Lower leg skin (tissue), 4 donors: ENCODE results near the gene CDH15. TPM values are rescaled to one million over a fixed set of nuclear protein-coding genes. Genes with fewer than 3 reads are reported as not detected.

Source experiments
- DNase-seq, 2 donors: peaks; one replicate each; pipeline ENCODE4 v3.0.0-alpha.2; 2019; ENCODE audit warnings: low spot score in 2 of 2
- H3K4me3 ChIP-seq: fragments of 200-600 bp; sonication (generic); 2 replicates; pipeline ENCODE4 v1.5.1; 2017; ENCODE audit warnings: mild to moderate bottlenecking, low read depth; ENCODE audit not compliant: poor library complexity, severe bottlenecking
- POLR2A ChIP-seq, 2 donors: fragments of 450-650 bp; IDR thresholded peaks; one replicate each; pipeline ENCODE4 v1.6.1; 2016 to 2017; ENCODE audit warnings: antibody characterized with exemption in 2 of 2, mild to moderate bottlenecking in 1 of 2, moderate library complexity in 1 of 2
- WGBS, 2 donors: methylation state at CpG; one replicate each; pipeline ENCODE4 v1.1.5; 2018; 5-methylcytosine and 5-hydroxymethylcytosine counted together
- intact Hi-C: fragments of 100-400 bp; cut with DNase I; formaldehyde crosslinking; loops from one replicate; pipeline ENCODE4 v1.15.0; 2023; ENCODE audit warnings: low total_unique reads
- total RNA-seq, 4 donors: library from RNA; depleted of rRNA; stranded (reverse); fragments of >200 nt; gene quantifications; one replicate each; pipeline ENCODE4 v1.1.0, GENCODE V29; 2016
- TF ChIP-seq, protein P1 (sequence below), 3 donors: fragments of 450-650 bp; IDR thresholded peaks; one replicate each; pipeline ENCODE4 v1.5.1; 2016; ENCODE audit warnings: antibody characterized with exemption in 3 of 3, mild to moderate bottlenecking in 3 of 3, moderate library complexity in 2 of 3

Gene CDH15, protein sequence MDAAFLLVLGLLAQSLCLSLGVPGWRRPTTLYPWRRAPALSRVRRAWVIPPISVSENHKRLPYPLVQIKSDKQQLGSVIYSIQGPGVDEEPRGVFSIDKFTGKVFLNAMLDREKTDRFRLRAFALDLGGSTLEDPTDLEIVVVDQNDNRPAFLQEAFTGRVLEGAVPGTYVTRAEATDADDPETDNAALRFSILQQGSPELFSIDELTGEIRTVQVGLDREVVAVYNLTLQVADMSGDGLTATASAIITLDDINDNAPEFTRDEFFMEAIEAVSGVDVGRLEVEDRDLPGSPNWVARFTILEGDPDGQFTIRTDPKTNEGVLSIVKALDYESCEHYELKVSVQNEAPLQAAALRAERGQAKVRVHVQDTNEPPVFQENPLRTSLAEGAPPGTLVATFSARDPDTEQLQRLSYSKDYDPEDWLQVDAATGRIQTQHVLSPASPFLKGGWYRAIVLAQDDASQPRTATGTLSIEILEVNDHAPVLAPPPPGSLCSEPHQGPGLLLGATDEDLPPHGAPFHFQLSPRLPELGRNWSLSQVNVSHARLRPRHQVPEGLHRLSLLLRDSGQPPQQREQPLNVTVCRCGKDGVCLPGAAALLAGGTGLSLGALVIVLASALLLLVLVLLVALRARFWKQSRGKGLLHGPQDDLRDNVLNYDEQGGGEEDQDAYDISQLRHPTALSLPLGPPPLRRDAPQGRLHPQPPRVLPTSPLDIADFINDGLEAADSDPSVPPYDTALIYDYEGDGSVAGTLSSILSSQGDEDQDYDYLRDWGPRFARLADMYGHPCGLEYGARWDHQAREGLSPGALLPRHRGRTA
- not detected for total RNA-seq

- peak; percentile 87 to 96 for DNase-seq
- no peak for TF ChIP-seq POLR2A (IDR thresholded peaks at IDR 0.05)
- WGBS, 2 donors = 8 to 38% methylated on average over 1 to 56 of the region's 74 CpGs
- no peak within 1 kb of the TSS for H3K4me3 ChIP-seq
- intact Hi-C loops = no loop called here
These were observed at the start of gene CDH15 for GRCh38 chr16:89171216-89172170. Gene CDH15 (plus strand): TSS chr16:89171748. CDS start chr16:89171832, 84 bp downstream.

- DNase-seq = no peak
- H3K4me3 ChIP-seq = no peak overlapping the region
- TF ChIP-seq, protein P1, sequence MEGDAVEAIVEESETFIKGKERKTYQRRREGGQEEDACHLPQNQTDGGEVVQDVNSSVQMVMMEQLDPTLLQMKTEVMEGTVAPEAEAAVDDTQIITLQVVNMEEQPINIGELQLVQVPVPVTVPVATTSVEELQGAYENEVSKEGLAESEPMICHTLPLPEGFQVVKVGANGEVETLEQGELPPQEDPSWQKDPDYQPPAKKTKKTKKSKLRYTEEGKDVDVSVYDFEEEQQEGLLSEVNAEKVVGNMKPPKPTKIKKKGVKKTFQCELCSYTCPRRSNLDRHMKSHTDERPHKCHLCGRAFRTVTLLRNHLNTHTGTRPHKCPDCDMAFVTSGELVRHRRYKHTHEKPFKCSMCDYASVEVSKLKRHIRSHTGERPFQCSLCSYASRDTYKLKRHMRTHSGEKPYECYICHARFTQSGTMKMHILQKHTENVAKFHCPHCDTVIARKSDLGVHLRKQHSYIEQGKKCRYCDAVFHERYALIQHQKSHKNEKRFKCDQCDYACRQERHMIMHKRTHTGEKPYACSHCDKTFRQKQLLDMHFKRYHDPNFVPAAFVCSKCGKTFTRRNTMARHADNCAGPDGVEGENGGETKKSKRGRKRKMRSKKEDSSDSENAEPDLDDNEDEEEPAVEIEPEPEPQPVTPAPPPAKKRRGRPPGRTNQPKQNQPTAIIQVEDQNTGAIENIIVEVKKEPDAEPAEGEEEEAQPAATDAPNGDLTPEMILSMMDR (IDR thresholded peaks at IDR 0.05) = no peak
- no peak for TF ChIP-seq POLR2A (IDR thresholded peaks at IDR 0.05)
- WGBS, 2 donors = 52 to 59% methylated on average over 10 to 11 of the region's 11 CpGs
- intact Hi-C loops = no loop called here
These were observed 49.2 kb upstream of the CDH15 start for GRCh38 chr16:89122322-89122851.

GRCh38 chr16:89123001-89123830, 48.3 kb upstream of the CDH15 start:
- intact Hi-C loops = no loop called here
- 67 to 77% methylated on average over 21 to 25 of the region's 25 CpGs for WGBS, 2 donors
- DNase-seq = no peak
- no peak overlapping the region for H3K4me3 ChIP-seq
- no peak for TF ChIP-seq POLR2A (IDR thresholded peaks at IDR 0.05)
- TF ChIP-seq, protein P1 (IDR thresholded peaks at IDR 0.05) = no peak

GRCh38 chr16:89123831-89124100, 47.8 kb upstream of the CDH15 start:
- intact Hi-C loops = no loop called here
- H3K4me3 ChIP-seq = no peak overlapping the region
- 88 to 98% methylated on average over 12 of the region's 12 CpGs for WGBS, 2 donors
- TF ChIP-seq, protein P1 (IDR thresholded peaks at IDR 0.05) = no peak
- no peak for TF ChIP-seq POLR2A (IDR thresholded peaks at IDR 0.05)
- DNase-seq = no peak

- WGBS, 2 donors = 93 to 100% methylated on average over 1 of the region's 1 CpG
- TF ChIP-seq, protein P1 (IDR thresholded peaks at IDR 0.05) = no peak
- TF ChIP-seq POLR2A (IDR thresholded peaks at IDR 0.05) = no peak
- no peak for DNase-seq
- no peak overlapping the region for H3K4me3 ChIP-seq
- intact Hi-C loops = no loop called here
These were observed 42.2 kb upstream of the CDH15 start for GRCh38 chr16:89129378-89129777.
